ENCODE results near the gene CHD6. TPM values are rescaled to one million over a fixed set of nuclear protein-coding genes. Genes with fewer than 3 reads are reported as not detected.

Gene CHD6
- total RNA-seq, 6 experiments from 2014 or later, result 24.7 to 28.9 (median 27.1) TPM

DNA sequence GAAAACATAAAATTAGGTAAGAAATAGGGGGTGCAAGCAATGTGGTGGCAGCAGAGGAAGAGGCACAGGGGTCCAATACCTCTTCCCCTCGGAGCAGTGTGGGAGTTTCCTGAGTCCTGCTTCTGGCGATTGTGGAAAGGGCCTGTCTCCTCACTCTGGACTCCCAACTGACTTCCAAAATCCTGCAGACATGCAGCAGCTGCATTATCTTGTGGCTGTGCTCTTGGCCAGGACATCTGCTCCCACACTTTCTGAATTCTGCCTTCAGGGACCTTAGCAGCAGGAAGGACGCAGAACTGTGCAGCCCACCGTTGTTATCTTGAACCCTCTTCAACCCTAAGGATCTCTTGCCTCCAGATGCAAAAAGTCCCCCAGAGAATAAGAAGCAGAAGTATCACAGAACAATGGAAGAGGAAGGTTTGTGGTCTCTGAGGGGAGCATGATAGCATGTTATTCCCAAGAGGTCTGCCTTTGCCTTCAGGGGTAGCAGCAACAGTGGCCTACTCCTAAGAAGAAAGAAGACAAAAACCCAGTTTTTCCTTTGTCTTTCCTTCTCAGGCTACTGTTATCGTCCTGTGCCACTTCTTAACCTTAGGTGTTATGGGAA is 149.1 kb downstream of the CHD6 start:
- TF ChIP-seq, protein P1, sequence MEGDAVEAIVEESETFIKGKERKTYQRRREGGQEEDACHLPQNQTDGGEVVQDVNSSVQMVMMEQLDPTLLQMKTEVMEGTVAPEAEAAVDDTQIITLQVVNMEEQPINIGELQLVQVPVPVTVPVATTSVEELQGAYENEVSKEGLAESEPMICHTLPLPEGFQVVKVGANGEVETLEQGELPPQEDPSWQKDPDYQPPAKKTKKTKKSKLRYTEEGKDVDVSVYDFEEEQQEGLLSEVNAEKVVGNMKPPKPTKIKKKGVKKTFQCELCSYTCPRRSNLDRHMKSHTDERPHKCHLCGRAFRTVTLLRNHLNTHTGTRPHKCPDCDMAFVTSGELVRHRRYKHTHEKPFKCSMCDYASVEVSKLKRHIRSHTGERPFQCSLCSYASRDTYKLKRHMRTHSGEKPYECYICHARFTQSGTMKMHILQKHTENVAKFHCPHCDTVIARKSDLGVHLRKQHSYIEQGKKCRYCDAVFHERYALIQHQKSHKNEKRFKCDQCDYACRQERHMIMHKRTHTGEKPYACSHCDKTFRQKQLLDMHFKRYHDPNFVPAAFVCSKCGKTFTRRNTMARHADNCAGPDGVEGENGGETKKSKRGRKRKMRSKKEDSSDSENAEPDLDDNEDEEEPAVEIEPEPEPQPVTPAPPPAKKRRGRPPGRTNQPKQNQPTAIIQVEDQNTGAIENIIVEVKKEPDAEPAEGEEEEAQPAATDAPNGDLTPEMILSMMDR (IDR thresholded peaks at IDR 0.05), result no peak
- no peak overlapping the region for H3K27ac Mint-ChIP-seq
- DNase-seq, result no peak
- H3K9me3 Mint-ChIP-seq, result peaks cover 7% of the 10 kb centered on the region; the same call in 1 of the 2 replicates
- H3K36me3 Mint-ChIP-seq (ENCODE audit: low read depth), result peaks cover 40% of the 10 kb centered on the region
- peaks cover 2% of the 10 kb centered on the region for H3K27me3 Mint-ChIP-seq (ENCODE audit: insufficient read depth)
- H3K4me3 Mint-ChIP-seq, result no peak overlapping the region
- peaks cover 17% of the 10 kb centered on the region for H3K4me1 Mint-ChIP-seq (ENCODE audit: low read depth)

DNA sequence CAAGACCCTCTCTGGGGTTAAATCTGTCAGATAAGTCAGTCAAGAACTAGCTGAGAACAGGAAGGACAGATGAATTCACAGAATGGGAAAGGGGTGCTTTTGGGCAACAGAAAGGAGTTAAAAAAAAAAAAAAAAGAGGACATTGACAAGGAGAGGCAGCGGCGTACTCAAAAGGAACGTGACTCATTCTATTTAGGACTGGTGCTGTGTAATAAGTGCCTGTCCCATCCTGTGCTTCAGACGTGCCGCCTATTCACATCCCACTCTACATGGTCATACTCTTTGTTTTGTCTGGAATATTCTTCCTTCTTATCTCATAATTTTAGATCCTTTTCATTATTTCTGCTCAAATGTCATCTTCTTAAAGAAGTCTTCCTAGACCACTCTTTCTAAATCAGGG is 150.5 kb downstream of the CHD6 start:
- TF ChIP-seq, protein P1 (IDR thresholded peaks at IDR 0.05), result no peak
- Mint-ChIP-seq H3K27ac (no peak overlapping the region), H3K27me3 (ENCODE audit: insufficient read depth) (peaks cover 2% of the 10 kb centered on the region; the same call in 1 of the 2 replicates), H3K4me3 (no peak overlapping the region), H3K9me3 (peaks cover 7% of the 10 kb centered on the region; the same call in 1 of the 2 replicates), H3K4me1 (ENCODE audit: low read depth) (peaks cover 17% of the 10 kb centered on the region), H3K36me3 (ENCODE audit: low read depth) (peaks cover 39% of the 10 kb centered on the region)
- DNase-seq, result no peak

DNA sequence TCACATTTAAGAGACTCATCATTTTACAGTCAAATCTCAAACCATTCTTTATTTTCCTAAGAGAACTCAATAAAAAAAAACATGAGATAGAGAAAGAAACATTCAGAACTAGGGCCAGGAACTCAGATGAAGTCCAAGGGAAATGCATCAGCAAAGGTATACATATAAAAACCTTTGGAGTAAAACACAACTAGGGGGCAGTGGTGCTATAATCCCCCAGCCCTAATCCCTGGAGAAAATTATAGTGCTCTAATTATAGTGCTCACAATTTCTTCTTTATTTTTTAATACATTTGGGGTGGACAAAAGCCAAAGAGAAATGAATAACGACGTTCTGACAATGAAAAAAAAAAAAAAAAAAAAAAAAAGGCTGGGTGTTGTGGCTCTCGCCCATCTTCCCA is 151.0 kb downstream of the CHD6 start:
- TF ChIP-seq, protein P1 (IDR thresholded peaks at IDR 0.05), result peak; percentile 14; the same call in 1 of the 2 replicates
- H3K27ac Mint-ChIP-seq, result no peak overlapping the region
- H3K4me3 Mint-ChIP-seq, result no peak overlapping the region
- H3K36me3 Mint-ChIP-seq (ENCODE audit: low read depth), result peaks cover 35% of the 10 kb centered on the region
- peaks cover 17% of the 10 kb centered on the region for H3K4me1 Mint-ChIP-seq (ENCODE audit: low read depth)
- no peak for DNase-seq
- peaks cover 2% of the 10 kb centered on the region; the same call in 1 of the 2 replicates for H3K27me3 Mint-ChIP-seq (ENCODE audit: insufficient read depth)
- peaks cover 7% of the 10 kb centered on the region; the same call in 1 of the 2 replicates for H3K9me3 Mint-ChIP-seq

DNA sequence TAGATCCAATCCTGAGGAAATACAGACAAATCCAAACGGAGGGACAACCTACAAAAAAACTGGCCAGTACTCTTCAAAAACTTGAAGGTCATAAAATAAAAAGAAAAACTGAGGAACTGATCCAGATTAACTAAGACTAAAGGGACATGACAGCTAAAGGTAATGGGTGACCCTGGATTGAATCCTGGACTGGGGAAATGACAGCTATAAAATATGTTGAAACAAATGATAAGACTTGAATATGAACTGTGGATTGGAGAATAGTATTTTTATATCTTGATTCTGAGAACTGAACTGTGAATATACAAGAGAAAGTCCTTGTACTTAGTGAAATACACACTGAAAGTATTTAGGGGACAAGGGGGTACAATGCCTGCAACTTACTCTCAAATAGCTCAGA is 154.6 kb downstream of the CHD6 start:
- H3K4me1 Mint-ChIP-seq (ENCODE audit: low read depth), result 0 out of 2 replicates have a peak, but pooled peaks cover 5% of the 10 kb centered on the region
- H3K36me3 Mint-ChIP-seq (ENCODE audit: low read depth), result peaks cover 54% of the 10 kb centered on the region
- TF ChIP-seq, protein P1 (IDR thresholded peaks at IDR 0.05), result no peak
- H3K27me3 Mint-ChIP-seq (ENCODE audit: insufficient read depth), result peaks cover 2% of the 10 kb centered on the region; the same call in 1 of the 2 replicates
- H3K9me3 Mint-ChIP-seq, result peaks cover 13% of the 10 kb centered on the region
- DNase-seq, result no peak
- H3K4me3 Mint-ChIP-seq, result no peak overlapping the region
- H3K27ac Mint-ChIP-seq, result no peak overlapping the region

DNA sequence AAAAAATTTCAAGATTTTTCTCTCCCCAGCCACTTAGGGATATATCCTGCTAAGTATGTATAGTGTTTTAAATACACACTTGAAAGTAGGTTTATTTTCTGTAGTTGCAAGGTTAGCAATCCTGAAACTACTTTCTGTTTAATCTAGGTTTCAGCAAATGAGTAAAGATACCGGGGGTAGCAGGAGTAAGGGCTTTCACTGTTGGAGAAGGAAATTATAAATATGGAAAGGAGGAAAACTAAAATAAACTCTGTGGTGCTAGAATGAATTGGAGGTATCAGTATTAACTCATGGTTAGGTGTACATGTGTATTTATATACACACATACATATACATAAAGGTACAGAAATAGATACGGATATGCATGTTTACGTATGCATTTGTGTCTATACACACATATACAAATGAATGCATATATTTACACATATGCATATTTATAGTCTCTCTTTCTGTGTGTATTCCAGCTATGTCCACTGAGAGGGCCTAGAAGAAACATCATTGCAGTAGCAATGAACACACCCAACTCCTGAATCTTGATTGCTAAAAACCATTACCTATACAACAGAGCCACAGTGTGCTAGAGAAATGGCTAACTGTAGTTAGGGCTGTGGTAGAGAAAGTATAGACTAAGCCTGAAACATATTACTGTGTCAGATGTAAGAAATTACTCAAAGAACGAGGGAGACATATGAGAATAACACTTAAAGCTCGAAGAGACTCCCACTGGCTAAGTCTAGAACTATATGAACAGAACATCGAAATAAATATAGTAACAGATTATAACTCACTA is 155.6 kb downstream of the CHD6 start:
- Mint-ChIP-seq H3K27ac (no peak overlapping the region), H3K4me3 (no peak overlapping the region), H3K27me3 (ENCODE audit: insufficient read depth) (peaks cover 2% of the 10 kb centered on the region; the same call in 1 of the 2 replicates), H3K4me1 (ENCODE audit: low read depth) (peaks cover 5% of the 10 kb centered on the region; the same call in 1 of the 2 replicates), H3K36me3 (ENCODE audit: low read depth) (peaks cover 44% of the 10 kb centered on the region), H3K9me3 (peaks cover 13% of the 10 kb centered on the region)
- TF ChIP-seq, protein P1 (IDR thresholded peaks at IDR 0.05), result no peak
- no peak for DNase-seq

Measured in HFFc6 (cell line).